ENCODE data around the gene PJVK.

PJVK gene

GRCh38 chr2:178436662-178437061, 14.5 kb upstream of the PJVK start:
- Histone ChIP-seq H3K36me3 (ENCODE audit: control insufficient read depth, low read length) (peaks cover 92% of the 10 kb centered on the region), H3K9me3 (ENCODE audit: control insufficient read depth, insufficient read depth, low read length) (no peaks in the 10 kb centered on the region), H3F3A (ENCODE audit: control insufficient read depth, insufficient read depth) (no peaks in the 10 kb centered on the region), H3K27ac (ENCODE audit: low read depth, low read length) (no peak overlapping the region), H3K79me2 (ENCODE audit: control insufficient read depth, low read length) (no peaks in the 10 kb centered on the region), H3K4me3 (ENCODE audit: low read length) (no peak overlapping the region), H4K20me1 (ENCODE audit: control insufficient read depth, insufficient read depth, low read depth, low read length) (no peaks in the 10 kb centered on the region), H3K27me3 (ENCODE audit: control insufficient read depth, low read length) (no peaks in the 10 kb centered on the region), H3K4me1 (ENCODE audit: control insufficient read depth, low read length) (no peaks in the 10 kb centered on the region), H3K9me2 (replicated peaks; ENCODE audit: control insufficient read depth, low read length) (no peaks in the 10 kb centered on the region), H3K4me2 (ENCODE audit: low read length) (no peak overlapping the region)
- TF ChIP-seq EZH2phosphoT487 (IDR thresholded peaks at IDR 0.05; ENCODE audit: borderline replicate concordance, low read length), result no peak
- no peak for TF ChIP-seq CTCF (IDR thresholded peaks at IDR 0.05; ENCODE audit: low read depth, low read length, poor library complexity, severe bottlenecking)

GRCh38 chr2:178441426-178441825, 9.8 kb upstream of the PJVK start:
- no peak for TF ChIP-seq CTCF (IDR thresholded peaks at IDR 0.05; ENCODE audit: low read depth, low read length, poor library complexity, severe bottlenecking)
- no peak for TF ChIP-seq EZH2phosphoT487 (IDR thresholded peaks at IDR 0.05; ENCODE audit: borderline replicate concordance, low read length)

DNA sequence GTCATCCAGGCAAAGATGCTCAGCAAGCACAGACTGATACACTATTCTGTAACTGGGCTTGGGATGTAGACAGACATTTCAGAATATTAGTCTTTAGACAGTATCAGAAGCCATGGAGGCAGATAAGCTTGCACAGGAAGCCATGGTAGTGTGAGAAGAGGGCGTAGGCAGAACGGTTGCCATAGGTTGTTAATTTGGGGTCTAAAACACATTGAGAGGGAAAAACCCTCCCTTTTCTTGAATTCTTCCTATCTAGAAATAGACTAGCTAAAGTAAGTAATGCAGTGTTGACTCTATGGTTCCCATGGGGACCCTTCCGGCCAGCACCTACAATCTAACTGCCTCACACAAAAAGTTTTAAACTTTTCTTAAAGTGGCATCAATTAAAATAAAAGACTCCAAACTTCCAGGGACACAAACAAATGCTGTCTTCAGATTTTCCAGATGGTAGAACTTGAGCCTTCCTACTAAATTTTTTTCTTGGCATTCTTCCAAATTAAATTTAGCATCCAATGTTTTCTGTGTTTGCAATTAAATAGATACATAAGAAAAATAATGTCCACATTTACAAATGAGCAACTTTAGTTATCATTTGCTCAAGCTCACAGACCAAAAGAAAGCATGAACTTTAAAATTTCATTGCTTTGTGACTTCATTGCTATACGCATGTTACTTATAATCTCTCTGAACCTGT, 2.1 kb upstream of the PJVK start:
- no peaks in the 10 kb centered on the region for H3K27me3 ChIP-seq (ENCODE audit: control insufficient read depth, low read length)
- no peak overlapping the region for H3K27ac ChIP-seq (ENCODE audit: low read depth, low read length)
- peaks cover 34% of the 10 kb centered on the region for H3K79me2 ChIP-seq (ENCODE audit: control insufficient read depth, low read length)
- 0 out of 2 replicates have a peak, but pooled peaks cover 4% of the 10 kb centered on the region for H3F3A ChIP-seq (ENCODE audit: control insufficient read depth, insufficient read depth)
- no peaks in the 10 kb centered on the region for H3K9me3 ChIP-seq (ENCODE audit: control insufficient read depth, insufficient read depth, low read length)
- H3K9me2 ChIP-seq (replicated peaks; ENCODE audit: control insufficient read depth, low read length), result no peaks in the 10 kb centered on the region
- H3K4me2 ChIP-seq (ENCODE audit: low read length), result peak overlapping the region; percentile 79
- H3K4me3 ChIP-seq (ENCODE audit: low read length), result peak overlapping the region; percentile 93
- no peak for TF ChIP-seq CTCF (IDR thresholded peaks at IDR 0.05; ENCODE audit: low read depth, low read length, poor library complexity, severe bottlenecking)
- peaks cover 54% of the 10 kb centered on the region for H3K36me3 ChIP-seq (ENCODE audit: control insufficient read depth, low read length)
- peaks cover 29% of the 10 kb centered on the region for H3K4me1 ChIP-seq (ENCODE audit: control insufficient read depth, low read length)
- H4K20me1 ChIP-seq (ENCODE audit: control insufficient read depth, insufficient read depth, low read depth, low read length), result peaks cover 6% of the 10 kb centered on the region; the same call in 1 of the 2 replicates

More at GRCh38 chr2:178441426-178441825, 9.8 kb upstream of the PJVK start:
- no peaks in the 10 kb centered on the region for H3K27me3 ChIP-seq (ENCODE audit: control insufficient read depth, low read length)
- no peaks in the 10 kb centered on the region for H3K4me1 ChIP-seq (ENCODE audit: control insufficient read depth, low read length)
- H3K79me2 ChIP-seq (ENCODE audit: control insufficient read depth, low read length), result peaks cover 3% of the 10 kb centered on the region; the same call in 1 of the 2 replicates
- no peak overlapping the region for H3K4me2 ChIP-seq (ENCODE audit: low read length)
- H3K9me3 ChIP-seq (ENCODE audit: control insufficient read depth, insufficient read depth, low read length), result no peaks in the 10 kb centered on the region
- H3K36me3 ChIP-seq (ENCODE audit: control insufficient read depth, low read length), result peaks cover 90% of the 10 kb centered on the region
- H3F3A ChIP-seq (ENCODE audit: control insufficient read depth, insufficient read depth), result no peaks in the 10 kb centered on the region
- no peaks in the 10 kb centered on the region for H4K20me1 ChIP-seq (ENCODE audit: control insufficient read depth, insufficient read depth, low read depth, low read length)
- no peak overlapping the region for H3K4me3 ChIP-seq (ENCODE audit: low read length)
- H3K27ac ChIP-seq (ENCODE audit: low read depth, low read length), result no peak overlapping the region
- H3K9me2 ChIP-seq (replicated peaks; ENCODE audit: control insufficient read depth, low read length), result no peaks in the 10 kb centered on the region
